HT1080 (cell line): ENCODE measurements around the gene FBXW11. TPM values are rescaled to one million over a fixed set of nuclear protein-coding genes. Genes with fewer than 3 reads are reported as not detected.

ENCODE experiments used
- DNase-seq: peaks from one replicate; pipeline ENCODE4 v3.0.0-alpha.2; 2015; ENCODE audit warnings: low read depth
- polyA plus RNA-seq, 2 experiments: library from polyadenylated mRNA; depleted of rRNA; stranded (reverse); fragments of >200 nt; gene quantifications; 2 replicates each; pipeline ENCODE4 v1.2.3, GENCODE V29; 2015
- total RNA-seq: library from RNA; depleted of rRNA; stranded (reverse); fragments of >200 nt; shearing (Covaris generic); gene quantifications from 2 replicates; pipeline ENCODE4 v1.2.3, GENCODE V29; 2014; rRNA removed

Gene FBXW11
- 57.9 and 77.2 TPM in 2 replicates for total RNA-seq
- 65.3 and 76.8 TPM in 2 replicates for polyA plus RNA-seq (2015; cell fraction: cytosol; rRNA removed)
- 45.9 and 49.4 TPM in 2 replicates for polyA plus RNA-seq (2015; cell fraction: nucleus; rRNA removed)

GRCh38 chr5:172006321-172007174 is at the start of gene FBXW11:
Gene FBXW11, minus strand, starts transcription at chr5:172006638. Its CDS starts 136 bp downstream, at chr5:172006502.
- DNase-seq: peak; percentile 96

DNA sequence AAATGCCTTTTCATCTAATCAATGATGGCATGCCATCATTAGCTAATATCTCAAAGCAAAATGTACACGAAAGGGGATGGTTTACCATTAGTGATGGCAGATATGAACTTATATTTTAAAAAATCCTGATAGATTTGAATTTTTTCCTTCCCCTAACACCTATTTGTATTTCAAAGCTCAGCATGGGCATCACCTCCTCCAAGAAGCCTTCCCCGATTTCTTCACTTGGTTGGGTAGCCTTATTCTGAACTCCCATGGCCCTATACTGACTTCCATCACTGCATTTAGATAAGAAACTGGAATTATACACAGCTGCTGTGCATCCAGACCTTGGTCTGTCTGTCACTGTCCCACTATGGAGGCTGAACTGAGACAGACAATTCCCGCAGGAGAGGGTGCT is 49.6 kb upstream of the FBXW11 start:
- DNase-seq: no peak

- DNase-seq: no peak
Measured at GRCh38 chr5:172055421-172055820, 49.0 kb upstream of the FBXW11 start.

DNA sequence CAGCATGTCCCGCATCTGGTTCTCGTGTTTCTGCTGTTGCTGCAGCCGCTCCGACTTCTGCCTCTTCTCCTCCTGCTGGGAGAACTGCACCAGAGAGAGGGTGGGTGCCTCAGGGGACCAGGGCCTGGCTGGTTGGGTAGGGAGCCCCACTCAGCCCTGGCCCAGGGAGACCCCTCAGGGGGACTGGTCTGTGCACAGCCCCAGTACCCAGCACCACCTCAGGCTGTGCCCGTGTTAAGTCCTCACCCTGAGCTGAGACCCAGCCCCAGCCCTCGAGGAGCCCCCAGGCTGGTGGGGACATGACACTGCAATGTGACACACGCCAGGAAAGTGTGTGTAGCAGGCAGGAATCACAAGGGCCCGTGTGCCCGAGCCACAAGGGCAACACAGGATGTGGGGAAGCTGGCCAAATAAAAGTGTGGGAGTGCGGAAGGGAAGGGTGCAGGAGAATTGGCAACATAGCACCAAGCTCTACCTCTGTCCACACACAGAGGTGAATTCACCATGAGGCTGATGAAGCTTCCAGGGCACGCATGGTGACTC is 48.2 kb upstream of the FBXW11 start:
- no peak for DNase-seq

- DNase-seq: no peak
Measured at GRCh38 chr5:172052450-172053236, 46.2 kb upstream of the FBXW11 start.

- no peak for DNase-seq
Measured at GRCh38 chr5:172051643-172052339, 45.4 kb upstream of the FBXW11 start.

DNA sequence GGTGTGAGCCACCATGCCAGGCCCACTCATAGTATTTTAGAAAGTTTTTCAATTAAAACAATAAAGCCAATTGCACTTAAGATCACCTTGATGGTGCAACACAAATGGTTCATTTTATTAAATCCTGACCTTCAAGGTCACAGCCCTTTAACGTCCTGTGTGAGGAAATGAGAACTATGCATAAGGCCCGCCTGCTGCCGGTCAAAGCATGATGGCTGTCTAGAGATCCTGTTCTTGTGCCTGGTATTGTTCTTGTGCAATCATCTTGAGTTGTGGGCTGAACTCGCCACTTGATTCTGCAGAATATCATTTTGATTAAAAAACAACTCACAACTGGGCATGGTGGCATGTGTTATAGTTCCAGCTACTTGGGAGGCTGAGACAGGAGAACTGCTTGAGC is 43.6 kb upstream of the FBXW11 start:
- no peak for DNase-seq

DNA sequence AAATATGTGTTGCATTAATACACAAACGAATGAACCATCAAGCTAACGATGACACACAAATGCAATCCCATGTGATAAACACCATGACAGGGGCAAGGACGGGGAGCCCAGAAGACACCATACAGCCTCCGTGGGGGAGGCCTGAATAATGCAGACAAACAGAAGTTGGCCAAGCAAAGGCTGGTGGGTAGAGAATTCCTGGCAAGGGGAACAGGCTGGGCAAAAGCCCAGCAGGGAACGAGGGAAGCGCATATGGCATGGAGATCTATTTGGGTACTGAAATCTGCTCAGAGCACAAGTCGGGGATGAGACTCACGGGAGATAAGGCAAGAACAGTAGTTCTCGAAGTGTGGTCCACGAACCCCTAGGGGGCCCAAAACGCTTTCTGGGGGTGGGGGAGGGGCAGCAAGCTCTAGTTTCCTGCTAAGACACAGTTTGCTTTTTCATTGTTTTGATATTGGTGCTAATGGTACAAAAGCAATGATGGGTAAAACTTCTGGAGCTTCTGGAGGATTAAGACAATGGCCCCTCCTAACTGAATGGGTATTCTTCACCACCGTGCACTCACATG is 42.9 kb upstream of the FBXW11 start:
- DNase-seq: no peak

GRCh38 chr5:172048539-172049101 is 42.2 kb upstream of the FBXW11 start:
- DNase-seq: peak; percentile 37

- DNase-seq: no peak
Measured at GRCh38 chr5:172048170-172048422, 41.7 kb upstream of the FBXW11 start.

GRCh38 chr5:172046593-172046992 is 40.2 kb upstream of the FBXW11 start:
- no peak for DNase-seq

DNA sequence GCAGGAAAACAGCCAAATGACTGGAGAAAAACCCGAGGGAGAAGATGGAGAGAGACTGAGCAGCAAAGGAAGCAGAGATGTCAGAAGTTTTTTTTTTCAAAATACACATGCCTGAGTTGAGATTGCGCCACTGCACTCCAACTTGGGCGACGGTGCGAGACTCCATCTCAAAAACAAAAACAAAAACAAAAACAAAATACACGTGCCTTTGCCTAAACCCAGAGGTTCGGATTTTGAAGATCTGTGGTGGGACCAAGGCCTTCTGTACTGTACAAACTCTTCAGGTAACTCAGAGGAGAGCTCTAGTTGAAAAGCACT is 38.8 kb upstream of the FBXW11 start:
- DNase-seq: no peak

DNA sequence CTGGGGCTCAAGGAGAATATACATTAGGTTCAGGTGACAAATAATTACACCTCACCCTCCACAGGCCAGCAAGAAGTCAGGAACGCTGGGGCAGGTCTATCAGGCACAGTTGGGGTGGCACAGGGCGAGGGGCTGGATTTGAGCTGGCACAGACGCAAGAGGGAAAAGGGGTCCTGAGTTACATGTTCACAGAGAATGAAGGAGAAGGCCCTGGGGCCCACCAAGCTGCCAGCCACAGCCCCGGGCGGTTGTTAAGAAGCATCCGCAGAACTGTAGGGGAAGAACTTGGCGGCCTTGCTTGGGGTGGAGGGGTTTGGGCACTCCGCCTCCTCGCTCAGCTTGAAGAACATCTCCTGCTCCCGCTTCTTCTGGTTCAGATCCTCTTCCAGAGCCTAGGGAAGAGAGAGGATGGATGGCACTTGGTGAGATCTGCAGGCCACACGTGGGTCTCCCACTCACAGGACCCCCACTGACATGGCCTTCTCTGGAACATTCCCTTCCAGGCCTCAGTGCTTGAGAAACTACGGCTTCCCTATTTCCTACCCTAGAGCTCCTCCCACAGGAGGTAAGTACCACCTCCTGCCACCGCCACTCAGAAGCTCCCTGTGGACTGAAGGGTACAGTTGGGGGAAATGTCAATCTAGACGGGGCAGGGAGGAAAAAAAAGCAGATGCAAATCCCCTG is 38.3 kb upstream of the FBXW11 start:
- no peak for DNase-seq

GRCh38 chr5:172043865-172044264 is 37.4 kb upstream of the FBXW11 start:
- no peak for DNase-seq

- DNase-seq: no peak
Measured at GRCh38 chr5:172042183-172042582, 35.7 kb upstream of the FBXW11 start.

DNA sequence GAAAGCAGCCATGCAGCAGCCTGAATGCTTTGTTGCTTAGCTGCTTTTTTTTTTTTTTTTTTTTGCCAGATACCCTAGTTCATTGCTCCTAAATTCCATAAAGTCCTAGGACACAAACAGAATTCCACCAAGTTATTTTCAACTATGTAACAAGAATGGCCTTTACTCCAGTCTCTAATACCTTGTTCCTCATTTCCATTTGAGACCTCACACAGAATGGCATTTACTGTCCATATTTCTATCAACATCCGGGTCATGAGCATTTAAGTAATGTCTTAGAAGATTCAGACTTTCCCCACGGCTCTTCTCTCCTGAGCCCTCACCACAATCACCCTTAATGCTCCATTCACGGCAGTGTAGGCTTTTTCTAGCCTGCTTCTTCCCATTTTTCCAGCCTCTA is 31.7 kb upstream of the FBXW11 start:
- DNase-seq: no peak

GRCh38 chr5:172035049-172035448 is 28.6 kb upstream of the FBXW11 start:
- no peak for DNase-seq

DNA sequence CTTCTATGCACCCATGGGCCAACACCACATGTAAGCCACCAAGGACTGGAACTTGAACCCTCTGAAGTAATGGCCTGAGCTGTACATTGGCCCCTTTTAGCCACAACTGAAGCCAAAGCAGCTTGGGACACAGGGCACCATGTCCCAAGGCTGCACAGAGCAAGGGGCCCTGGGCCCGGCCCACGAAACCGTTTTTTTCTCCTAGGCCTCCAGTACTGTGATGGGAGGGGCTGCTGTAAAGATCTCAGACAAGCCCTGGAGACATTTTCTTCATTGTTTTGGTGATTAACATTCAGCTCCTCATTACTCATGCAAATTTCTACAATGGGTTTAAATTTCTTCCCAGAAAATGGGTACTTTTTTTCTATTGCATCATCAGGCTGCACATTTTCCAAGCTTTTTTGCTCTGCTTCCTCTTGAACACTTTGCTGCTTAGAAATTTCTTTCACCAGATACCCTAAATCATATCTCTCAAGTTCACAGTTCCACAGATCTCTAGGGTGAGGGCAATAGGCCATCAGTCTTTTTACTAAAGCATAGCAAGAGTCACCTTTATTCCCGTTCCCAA is 25.5 kb upstream of the FBXW11 start:
- no peak for DNase-seq

DNA sequence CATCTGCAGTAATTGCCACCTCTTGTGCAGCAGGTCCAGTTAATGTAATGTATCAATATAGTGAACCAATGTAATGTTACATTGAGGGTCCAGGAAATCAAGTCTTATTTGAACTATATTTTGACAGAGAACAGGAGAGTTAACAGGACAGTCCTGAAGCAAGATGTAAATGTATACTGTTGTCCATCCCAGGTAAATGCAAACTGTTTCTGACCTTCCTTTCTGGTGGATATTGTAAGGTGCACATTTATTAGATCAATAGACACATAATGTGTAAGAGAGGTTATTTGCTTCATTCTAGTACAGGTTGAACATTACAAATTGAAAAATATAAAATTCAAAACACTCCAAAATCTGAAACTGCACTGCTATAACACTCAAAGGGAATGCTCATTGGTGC is 23.4 kb upstream of the FBXW11 start:
- DNase-seq: no peak

DNA sequence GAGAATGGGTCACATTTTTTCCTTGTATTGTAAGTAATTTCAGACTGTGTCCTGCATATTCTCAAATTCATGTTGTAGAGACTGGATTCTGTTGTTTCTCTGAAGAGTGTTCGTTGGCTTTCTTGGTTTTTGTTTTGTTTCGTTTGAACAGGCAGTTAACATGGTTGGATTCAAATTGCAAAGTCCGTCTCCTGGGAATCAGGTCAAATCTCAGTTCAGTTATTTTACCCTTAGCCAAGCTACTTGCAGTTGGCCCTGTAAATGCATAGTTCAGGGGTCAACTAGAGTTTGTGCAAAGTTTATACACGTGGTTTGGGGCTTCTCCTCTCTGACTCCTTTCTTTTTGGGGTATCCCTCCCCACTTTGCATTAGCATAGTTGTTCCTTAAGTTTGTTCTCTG is 21.7 kb upstream of the FBXW11 start:
- DNase-seq: no peak
